H9 (cell line): ENCODE data around the gene BICDL1. TPM values are rescaled to one million over a fixed set of nuclear protein-coding genes. Genes with fewer than 3 reads are reported as not detected.

Experiments used
- DNase-seq: peaks from one replicate; pipeline ENCODE4 v3.0.0-alpha.2; 2017
- H2AFZ ChIP-seq: one replicate; pipeline ENCODE4 v1.6.1; 2013; ENCODE audit warnings: mild to moderate bottlenecking, low read length, control low read depth, moderate library complexity
- H2AK5ac ChIP-seq: 2 replicates; pipeline ENCODE4 v1.6.1; 2013; ENCODE audit warnings: low read length, control low read depth, mixed read lengths; ENCODE audit not compliant: insufficient read length
- H2BK120ac ChIP-seq: one replicate; pipeline ENCODE4 v1.6.1; 2013; ENCODE audit warnings: low read depth, mild to moderate bottlenecking, low read length, control low read depth, inconsistent platforms; ENCODE audit not compliant: poor library complexity, severe bottlenecking
- H2BK12ac ChIP-seq: 2 replicates; pipeline ENCODE4 v1.6.1; 2013; ENCODE audit warnings: low read length, control low read depth, mixed read lengths, low read depth; ENCODE audit not compliant: insufficient read length
- H2BK15ac ChIP-seq: 2 replicates; pipeline ENCODE4 v1.6.1; 2013; ENCODE audit warnings: low read depth, low read length, control low read depth
- H2BK20ac ChIP-seq: one replicate; pipeline ENCODE4 v1.6.1; 2013; ENCODE audit warnings: low read depth, mild to moderate bottlenecking, low read length, control low read depth, inconsistent platforms; ENCODE audit not compliant: poor library complexity, severe bottlenecking
- H2BK5ac ChIP-seq: 2 replicates; pipeline ENCODE4 v1.6.1; 2013; ENCODE audit warnings: low read length, control low read depth, mixed read lengths; ENCODE audit not compliant: insufficient read length
- H3K14ac ChIP-seq: 2 replicates; pipeline ENCODE4 v1.6.1; 2013; ENCODE audit warnings: low read length, control low read depth; ENCODE audit not compliant: insufficient read depth
- H3K18ac ChIP-seq: 2 replicates; pipeline ENCODE4 v1.6.1; 2013; ENCODE audit warnings: low read depth, mild to moderate bottlenecking, mixed read lengths, low read length, control low read depth; ENCODE audit not compliant: insufficient read length
- H3K23ac ChIP-seq: 2 replicates; pipeline ENCODE4 v1.6.1; 2013; ENCODE audit warnings: low read length, control low read depth, mixed read lengths, low read depth; ENCODE audit not compliant: insufficient read length
- H3K23me2 ChIP-seq: 2 replicates; pipeline ENCODE4 v1.6.1; 2013; ENCODE audit warnings: low read depth, mild to moderate bottlenecking, mixed read lengths, low read length, control low read depth; ENCODE audit not compliant: insufficient read length, poor library complexity, severe bottlenecking
- H3K27ac ChIP-seq: 2 replicates; pipeline ENCODE4 v1.5.1; 2013; ENCODE audit warnings: low read length, control low read depth, mixed read lengths, low read depth; ENCODE audit not compliant: insufficient read length
- H3K27me3 ChIP-seq: 2 replicates; pipeline ENCODE4 v1.6.1; 2013; ENCODE audit warnings: low read length, control low read depth, inconsistent platforms; ENCODE audit not compliant: insufficient read depth
- H3K4ac ChIP-seq: 2 replicates; pipeline ENCODE4 v1.6.1; 2013; ENCODE audit warnings: low read depth, mild to moderate bottlenecking, control low read depth, inconsistent platforms, low read length, moderate library complexity
- H3K4me1 ChIP-seq: 2 replicates; pipeline ENCODE4 v1.6.1; 2013; ENCODE audit warnings: low read length, control low read depth, inconsistent platforms; ENCODE audit not compliant: insufficient read depth
- H3K4me2 ChIP-seq: 2 replicates; pipeline ENCODE4 v1.6.1; 2013; ENCODE audit warnings: low read length, control low read depth, mixed read lengths; ENCODE audit not compliant: insufficient read length, insufficient read depth
- H3K56ac ChIP-seq: 2 replicates; pipeline ENCODE4 v1.6.1; 2013; ENCODE audit warnings: low read depth, mild to moderate bottlenecking, mixed read lengths, low read length, control low read depth; ENCODE audit not compliant: insufficient read length
- H3K79me1 ChIP-seq: 2 replicates; pipeline ENCODE4 v1.6.1; 2013; ENCODE audit warnings: low read depth, mild to moderate bottlenecking, moderate library complexity, low read length, control low read depth, inconsistent platforms; ENCODE audit not compliant: insufficient read depth, poor library complexity, severe bottlenecking
- H3K79me2 ChIP-seq: 2 replicates; pipeline ENCODE4 v1.6.1; 2013; ENCODE audit warnings: low read length, control low read depth, inconsistent platforms; ENCODE audit not compliant: insufficient read depth
- H3K9ac ChIP-seq: 2 replicates; pipeline ENCODE4 v1.6.1; 2013; ENCODE audit warnings: low read length, control low read depth, mixed read lengths; ENCODE audit not compliant: insufficient read length; ENCODE audit errors: extremely low read depth
- H3K9me3 ChIP-seq: one replicate; pipeline ENCODE4 v1.6.1; 2013; ENCODE audit warnings: low read depth, low read length, inconsistent platforms; ENCODE audit not compliant: control insufficient read depth
- H3T11ph ChIP-seq: one replicate; pipeline ENCODE4 v1.6.1; 2013; ENCODE audit warnings: mild to moderate bottlenecking, low read length, control low read depth, inconsistent platforms
- H4K20me1 ChIP-seq: one replicate; pipeline ENCODE4 v1.6.1; 2013; ENCODE audit not compliant: control insufficient read depth, insufficient read length, insufficient read depth
- H4K5ac ChIP-seq: 2 replicates; pipeline ENCODE4 v1.6.1; 2013; ENCODE audit warnings: low read depth, mild to moderate bottlenecking, mixed read lengths, low read length, control low read depth; ENCODE audit not compliant: insufficient read length
- H4K8ac ChIP-seq: replicated peaks from 2 replicates; pipeline ENCODE4 v1.6.1; 2013; ENCODE audit warnings: low read length, control low read depth, mixed read lengths, low read depth; ENCODE audit not compliant: insufficient read length
- H4K91ac ChIP-seq: 2 replicates; pipeline ENCODE4 v1.6.1; 2013; ENCODE audit warnings: low read depth, mild to moderate bottlenecking, moderate library complexity, mixed read lengths, low read length, control low read depth; ENCODE audit not compliant: insufficient read length
- H3K27ac Mint-ChIP-seq, 3 experiments: 2 replicates in 2 of 3; 3 replicates in 1 of 3; pipeline ENCODE4 v1.8.0; 2020 to 2021; ENCODE audit warnings: mixed read lengths in 3 of 3, mild to moderate bottlenecking in 1 of 3, moderate library complexity in 1 of 3
- H3K27me3 Mint-ChIP-seq: 2 replicates; pipeline ENCODE4 v1.8.0; 2021; ENCODE audit warnings: low read depth, mild to moderate bottlenecking, moderate library complexity, mixed read lengths
- H3K36me3 Mint-ChIP-seq, 3 experiments: 2 replicates in 2 of 3; 3 replicates in 1 of 3; pipeline ENCODE4 v1.8.0; 2020 to 2021; ENCODE audit warnings: low read depth in 3 of 3, mixed read lengths in 3 of 3; ENCODE audit not compliant: insufficient read depth in 1 of 3
- H3K4me1 Mint-ChIP-seq, 2 experiments: 2 replicates each; pipeline ENCODE4 v1.8.0; 2020; ENCODE audit warnings: mixed read lengths in 2 of 2
- H3K4me3 Mint-ChIP-seq, 2 experiments: 2 replicates in 1 of 2; 3 replicates in 1 of 2; pipeline ENCODE4 v1.8.0; 2020 to 2021; ENCODE audit warnings: mild to moderate bottlenecking in 2 of 2, mixed read lengths in 2 of 2, moderate library complexity in 1 of 2
- H3K9me3 Mint-ChIP-seq, 2 experiments: 2 replicates in 1 of 2; 3 replicates in 1 of 2; pipeline ENCODE4 v1.8.0; 2020; ENCODE audit warnings: mild to moderate bottlenecking in 2 of 2, mixed read lengths in 2 of 2, moderate library complexity in 1 of 2
- WGBS: extraction: QIAGEN DNeasy Blood & Tissue Kit; methylation state at CpG from one replicate; pipeline ENCODE4 v1.1.7; 2013; ENCODE audit warnings: missing lambda C conversion rate, low lambda C conversion rate, mixed read lengths; ENCODE audit not compliant: insufficient read length; ENCODE audit errors: extremely low coverage; 5-methylcytosine and 5-hydroxymethylcytosine counted together
- total RNA-seq: library from RNA; stranded (reverse); gene quantifications from 2 replicates; pipeline ENCODE4 v1.2.1, GENCODE V29; 2021
- TF ChIP-seq, protein P1 (sequence below): fragments of 200-600 bp; sonication (generic); conservative IDR thresholded peaks from 3 replicates; pipeline ENCODE4 v1.8.0; 2021; ENCODE audit warnings: antibody characterized with exemption, mild to moderate bottlenecking

The BICDL1 gene
- total RNA-seq, 1 experiment from 2014 or later, result 13.8 TPM

DNA sequence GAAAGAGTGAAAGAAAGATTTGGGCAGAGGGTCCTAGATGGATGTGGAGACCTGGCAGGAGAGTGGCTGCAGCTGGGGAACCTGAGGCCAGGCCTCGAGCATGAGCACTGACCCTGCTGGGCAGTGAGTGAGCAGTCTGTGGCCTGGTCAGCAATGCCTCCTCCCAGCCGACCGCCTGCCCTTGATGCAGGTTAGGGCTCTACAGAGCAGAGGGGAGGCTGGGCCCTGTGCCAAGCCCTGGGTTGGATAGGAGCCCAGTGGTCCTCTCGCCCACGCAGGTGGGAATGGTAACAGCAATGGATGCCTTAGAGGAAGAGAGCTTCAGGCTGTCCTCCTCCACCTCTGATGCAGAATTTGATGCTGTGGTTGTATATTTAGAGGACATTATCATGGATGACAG, 67.7 kb downstream of the BICDL1 start:
- no CpG with 5 or more reads among the region's 5 CpGs for WGBS
- Histone ChIP-seq H2BK15ac (no peak overlapping the region), H3K56ac (no peak overlapping the region), H3K23ac (no peak overlapping the region), H4K8ac (no peak overlapping the region), H3K18ac (no peak overlapping the region), H2BK20ac (no peak overlapping the region), H3K4ac (no peak overlapping the region), H3K14ac (no peak overlapping the region), H3K79me2 (no peaks in the 10 kb centered on the region), H3K4me2 (no peak overlapping the region), H3K4me1 (no peaks in the 10 kb centered on the region), H2BK12ac (no peak overlapping the region), H3T11ph (no peak overlapping the region), H3K79me1 (no peaks in the 10 kb centered on the region), H2BK120ac (no peak overlapping the region), H2AK5ac (no peak overlapping the region), H4K91ac (no peak overlapping the region), H3K23me2 (no peaks in the 10 kb centered on the region), H2BK5ac (no peak overlapping the region), H4K5ac (no peak overlapping the region), H3K9me3 (no peaks in the 10 kb centered on the region), H4K20me1 (no peaks in the 10 kb centered on the region), H2AFZ (no peak overlapping the region), H3K9ac (no peak overlapping the region), H3K27me3 (no peaks in the 10 kb centered on the region), H3K27ac (no peak overlapping the region)
- TF ChIP-seq, protein P1, sequence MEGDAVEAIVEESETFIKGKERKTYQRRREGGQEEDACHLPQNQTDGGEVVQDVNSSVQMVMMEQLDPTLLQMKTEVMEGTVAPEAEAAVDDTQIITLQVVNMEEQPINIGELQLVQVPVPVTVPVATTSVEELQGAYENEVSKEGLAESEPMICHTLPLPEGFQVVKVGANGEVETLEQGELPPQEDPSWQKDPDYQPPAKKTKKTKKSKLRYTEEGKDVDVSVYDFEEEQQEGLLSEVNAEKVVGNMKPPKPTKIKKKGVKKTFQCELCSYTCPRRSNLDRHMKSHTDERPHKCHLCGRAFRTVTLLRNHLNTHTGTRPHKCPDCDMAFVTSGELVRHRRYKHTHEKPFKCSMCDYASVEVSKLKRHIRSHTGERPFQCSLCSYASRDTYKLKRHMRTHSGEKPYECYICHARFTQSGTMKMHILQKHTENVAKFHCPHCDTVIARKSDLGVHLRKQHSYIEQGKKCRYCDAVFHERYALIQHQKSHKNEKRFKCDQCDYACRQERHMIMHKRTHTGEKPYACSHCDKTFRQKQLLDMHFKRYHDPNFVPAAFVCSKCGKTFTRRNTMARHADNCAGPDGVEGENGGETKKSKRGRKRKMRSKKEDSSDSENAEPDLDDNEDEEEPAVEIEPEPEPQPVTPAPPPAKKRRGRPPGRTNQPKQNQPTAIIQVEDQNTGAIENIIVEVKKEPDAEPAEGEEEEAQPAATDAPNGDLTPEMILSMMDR, result no peak
- Mint-ChIP-seq H3K27ac (no peak overlapping the region; a peak in 1 of 7 replicates), H3K27me3 (no peaks in the 10 kb centered on the region), H3K4me3 (no peak overlapping the region), H3K36me3 (peaks cover 0 to 6% (median 3%) of the 10 kb centered on the region in 3 experiments; a peak in 3 of 7 replicates), H3K9me3 (peaks cover 0 to 2% of the 10 kb centered on the region in 2 experiments; a peak in 2 of 5 replicates), H3K4me1 (no peaks in the 10 kb centered on the region)
- no peak for DNase-seq
